NCI-H2196 treated with DMSO at 0.1 percent for 48 hours (cell line): Measurements from ENCODE around the gene TSPAN18.

Experiments
- DNase-seq: peaks from one replicate; lab custom pipeline; 2025; ENCODE audit not compliant: unreplicated experiment; lab: John Stamatoyannopoulos, UW

The TSPAN18 gene

GRCh38 chr11:44776551-44777208 is 49.9 kb downstream of the TSPAN18 start:
- no peak for DNase-seq

- DNase-seq = no peak
Observed at GRCh38 chr11:44777209-44778194, 50.7 kb downstream of the TSPAN18 start.

- no peak for DNase-seq
Observed at GRCh38 chr11:44778195-44779100, 51.7 kb downstream of the TSPAN18 start.

DNA sequence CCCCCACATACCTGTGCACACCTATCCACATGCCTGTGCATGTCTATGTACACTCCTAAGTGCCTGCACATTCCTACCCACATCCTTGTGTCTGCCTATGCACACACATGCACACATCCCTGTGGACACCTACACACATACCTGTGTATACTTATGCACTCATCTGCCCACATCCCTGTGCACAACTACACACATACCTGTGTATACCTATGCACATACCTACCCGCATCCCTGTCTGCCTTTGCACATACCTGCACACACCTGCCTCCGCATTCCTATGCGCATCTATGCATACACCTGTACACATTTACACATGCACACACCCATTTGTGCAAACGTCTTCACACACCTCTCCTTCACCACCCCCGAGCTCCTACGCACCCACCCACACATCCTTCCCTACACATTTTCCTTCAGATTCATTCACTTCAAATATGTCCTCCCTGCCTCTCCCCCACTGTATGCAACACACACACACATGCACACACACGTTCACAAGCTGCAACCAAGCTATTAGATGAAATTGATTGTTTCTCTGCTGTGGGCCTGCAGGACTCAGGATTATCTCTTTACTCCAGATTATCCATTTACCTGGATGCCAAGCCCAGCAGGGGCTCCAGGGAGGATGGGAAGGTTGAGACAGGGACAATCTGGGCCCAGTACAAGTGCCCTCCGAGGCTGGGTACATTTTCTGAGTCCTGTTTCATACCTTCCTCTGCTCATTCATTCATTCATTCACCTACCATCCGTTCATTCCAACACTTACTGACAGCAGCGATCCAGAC is 53.2 kb downstream of the TSPAN18 start:
- no peak for DNase-seq

DNA sequence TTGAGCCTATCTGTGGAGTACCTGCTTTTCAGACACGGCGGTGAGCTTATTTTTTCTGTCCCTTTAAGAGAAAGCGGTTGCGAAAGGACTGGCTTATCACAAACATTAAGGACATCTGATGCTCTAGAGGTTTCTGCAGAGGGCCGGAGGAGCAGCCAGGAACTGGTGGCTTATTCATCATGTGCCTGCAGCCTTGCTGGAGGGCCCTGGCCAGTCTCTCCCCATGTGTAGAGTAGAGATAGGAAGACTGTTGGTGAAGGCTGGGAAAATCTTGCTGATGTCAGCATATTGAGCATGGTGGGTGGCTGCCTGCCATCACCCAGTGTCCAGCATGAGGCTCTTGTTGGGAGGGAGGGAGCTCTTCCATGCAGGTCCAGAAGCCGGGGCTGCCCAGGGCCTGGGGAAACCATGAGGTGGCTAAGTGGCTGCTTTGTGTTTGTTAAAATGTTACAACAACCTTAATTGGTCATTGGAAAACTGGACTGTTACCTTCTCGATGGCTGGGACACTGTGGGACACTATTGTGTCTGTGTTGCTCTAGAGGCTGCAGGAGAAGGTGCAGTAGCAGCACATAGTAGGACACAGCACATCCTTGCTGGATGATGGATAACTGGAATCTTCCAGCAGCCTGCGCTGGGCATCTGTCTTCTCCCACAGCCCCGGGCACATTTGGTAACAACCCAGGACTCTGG is 54.3 kb downstream of the TSPAN18 start:
- no peak for DNase-seq

DNA sequence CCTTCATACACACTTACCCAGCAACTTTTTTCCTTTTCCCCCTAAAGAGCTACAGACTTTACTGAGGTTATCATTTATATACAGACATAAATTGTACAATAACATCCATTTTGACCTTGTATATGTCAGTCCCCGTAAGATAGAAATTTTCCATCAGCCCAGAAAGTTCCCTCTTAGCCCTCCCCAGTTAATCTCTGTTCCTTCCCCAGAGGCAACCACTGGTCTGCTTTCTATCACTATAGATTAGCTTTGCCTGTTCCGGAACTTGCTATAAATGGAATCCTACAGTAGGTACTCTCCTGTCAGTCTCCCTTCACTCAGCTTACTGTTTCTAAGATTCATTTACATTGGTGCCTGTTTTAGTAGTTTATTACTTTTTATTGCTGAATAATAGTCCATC is 54.9 kb downstream of the TSPAN18 start:
- no peak for DNase-seq

DNA sequence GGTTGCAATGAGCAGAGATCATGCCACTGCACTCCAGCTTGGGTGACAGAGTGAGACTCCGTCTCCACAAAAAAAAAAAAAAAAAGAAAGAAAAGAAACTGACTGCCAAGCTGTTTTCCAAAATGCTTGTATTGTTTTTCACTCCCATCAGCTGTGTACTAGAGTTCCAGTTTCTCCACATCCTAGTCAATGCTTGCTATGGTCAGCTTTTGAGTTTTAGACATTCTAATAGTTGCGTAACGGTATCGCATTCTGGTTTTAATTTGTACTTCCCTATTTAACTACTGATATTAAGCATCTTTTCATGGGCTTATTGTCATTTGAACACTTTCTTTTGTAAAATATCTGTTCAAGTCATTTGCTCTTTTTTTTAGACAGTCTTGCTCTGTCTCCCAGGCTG is 55.7 kb downstream of the TSPAN18 start:
- DNase-seq = no peak

- no peak for DNase-seq
Observed at GRCh38 chr11:44784436-44784760, 57.6 kb downstream of the TSPAN18 start.

- no peak for DNase-seq
Observed at GRCh38 chr11:44784851-44785250, 58.1 kb downstream of the TSPAN18 start.

DNA sequence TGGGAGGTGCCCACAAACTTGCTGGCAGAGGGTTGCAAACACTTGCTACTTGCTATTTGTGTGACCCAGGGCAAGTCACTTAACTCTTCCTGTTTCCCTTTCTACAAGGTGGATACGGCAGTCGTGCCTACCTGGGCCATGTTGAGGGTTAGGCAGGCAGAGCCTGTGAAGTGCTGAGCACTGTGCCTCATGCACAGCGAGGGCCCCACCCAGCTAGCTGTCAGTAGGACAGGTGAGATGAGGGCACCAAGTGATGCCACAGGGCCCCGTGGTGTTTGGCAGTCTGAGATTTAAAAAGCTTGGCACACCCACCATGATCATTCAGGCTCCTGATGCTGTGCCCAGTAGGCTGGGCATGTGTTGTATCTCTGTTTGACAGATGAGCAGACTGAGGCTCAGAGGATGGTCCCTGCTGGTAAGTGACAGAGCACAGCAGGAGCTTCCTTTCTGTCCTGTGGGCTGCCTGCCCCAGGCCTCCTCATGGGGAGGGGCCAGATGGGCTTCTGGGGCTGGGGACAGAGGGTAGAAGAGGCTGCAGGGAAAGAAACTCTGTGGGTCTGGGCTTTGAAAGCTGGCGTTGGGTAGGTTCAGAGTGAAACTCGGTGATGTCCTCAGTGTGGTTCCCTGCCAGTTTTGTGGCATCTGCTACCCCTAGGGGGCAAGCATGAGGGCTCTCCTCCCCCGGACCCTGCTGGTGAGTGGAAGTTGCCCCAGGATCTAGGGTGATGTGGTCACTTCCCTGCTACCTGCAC is 59.3 kb downstream of the TSPAN18 start:
- DNase-seq = no peak

DNA sequence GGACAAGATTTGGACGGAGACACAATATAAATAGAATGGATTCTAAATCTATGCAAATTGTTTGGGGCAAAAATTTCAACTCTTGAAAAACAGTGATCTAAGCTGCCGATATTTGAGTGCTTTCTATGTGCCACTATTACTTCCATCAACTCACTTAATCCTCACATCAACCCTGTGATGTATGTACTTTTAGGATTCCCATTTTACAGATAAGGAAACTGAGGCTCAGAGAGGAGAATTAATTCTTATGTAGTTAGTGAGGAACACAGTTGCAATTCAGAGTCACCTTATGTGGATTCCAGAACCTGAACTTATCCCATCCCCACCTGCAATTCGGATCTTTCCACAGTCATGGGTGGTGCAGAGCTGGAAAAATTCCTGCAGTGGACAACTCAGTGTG is 60.3 kb downstream of the TSPAN18 start:
- DNase-seq = no peak

GRCh38 chr11:44787981-44788380 is 61.2 kb downstream of the TSPAN18 start:
- DNase-seq = no peak

DNA sequence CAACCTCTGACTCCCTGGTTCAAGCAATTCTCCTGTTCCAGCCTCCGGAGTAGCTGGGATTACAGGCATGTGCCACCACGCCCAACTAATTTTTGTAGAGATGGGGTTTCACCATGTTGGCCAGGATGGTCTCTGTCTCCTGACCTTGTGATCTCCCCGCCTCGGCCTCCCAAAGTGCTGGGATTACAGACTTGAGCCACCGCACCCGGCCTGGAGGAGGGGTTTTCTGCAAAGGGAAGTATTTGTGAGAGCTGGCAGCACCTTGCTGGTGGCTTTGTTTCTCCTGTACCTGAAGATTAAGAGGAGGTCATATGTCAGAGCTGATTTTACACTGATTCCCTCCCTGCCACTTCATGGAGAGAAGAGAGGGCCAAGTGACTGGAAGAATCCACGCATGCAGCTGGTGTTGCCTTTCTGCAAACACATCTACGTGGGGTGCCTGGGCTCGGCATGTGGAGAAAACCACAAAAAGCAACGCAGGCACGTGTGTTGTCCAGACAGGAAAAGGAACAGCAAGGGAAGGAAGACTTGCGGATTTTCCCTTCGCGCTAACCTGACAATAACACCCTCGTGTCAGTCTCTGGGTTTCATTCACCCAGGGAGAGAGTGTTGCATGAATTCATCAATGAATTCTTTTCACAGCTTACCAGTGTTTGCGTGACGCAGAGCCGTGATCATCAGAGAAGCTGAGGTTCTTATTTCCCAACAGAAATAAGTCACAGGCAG is 61.9 kb downstream of the TSPAN18 start:
- DNase-seq = no peak

GRCh38 chr11:44789496-44789895 is 62.7 kb downstream of the TSPAN18 start:
- DNase-seq = no peak

DNA sequence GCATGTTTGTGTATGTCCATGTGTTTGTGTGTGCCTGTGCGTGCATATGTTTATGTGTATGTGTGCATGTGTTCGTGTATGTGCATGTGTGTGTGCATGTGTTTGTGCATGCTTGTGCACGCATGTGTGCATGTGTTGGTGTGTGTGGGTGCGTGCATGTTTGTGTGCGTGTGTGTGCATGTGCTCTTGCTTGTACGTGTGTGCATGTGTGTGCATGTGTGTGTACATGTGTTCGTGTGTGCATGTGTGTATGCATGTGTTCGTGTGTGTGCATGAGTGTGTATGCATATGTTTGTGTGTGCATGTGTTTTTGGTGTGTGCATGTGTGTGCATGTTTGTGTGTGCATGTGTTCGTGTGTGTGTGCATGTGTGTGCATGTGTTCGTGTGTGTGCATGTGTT is 63.4 kb downstream of the TSPAN18 start:
- no peak for DNase-seq

- no peak for DNase-seq
Observed at GRCh38 chr11:44791316-44791925, 64.7 kb downstream of the TSPAN18 start.

DNA sequence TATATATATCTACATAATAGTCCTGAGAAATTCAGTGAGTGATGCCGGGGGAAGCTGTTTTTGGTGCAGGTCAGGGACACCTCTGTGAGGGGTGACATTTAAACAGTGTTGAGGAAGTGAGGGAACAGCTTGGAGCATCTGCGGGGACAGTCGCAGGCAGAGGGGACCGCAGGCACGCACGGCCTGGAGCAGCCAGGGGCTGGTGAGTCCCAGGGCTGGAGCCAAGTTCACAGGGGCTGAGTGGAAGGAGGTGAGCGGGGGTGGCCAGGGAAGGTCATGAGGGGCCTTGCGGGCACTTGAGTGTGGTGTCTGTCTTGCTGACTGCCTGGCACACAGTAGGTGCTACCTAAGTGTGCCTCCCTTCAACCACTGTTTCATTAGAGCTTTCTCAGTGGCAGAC is 65.4 kb downstream of the TSPAN18 start:
- no peak for DNase-seq

DNA sequence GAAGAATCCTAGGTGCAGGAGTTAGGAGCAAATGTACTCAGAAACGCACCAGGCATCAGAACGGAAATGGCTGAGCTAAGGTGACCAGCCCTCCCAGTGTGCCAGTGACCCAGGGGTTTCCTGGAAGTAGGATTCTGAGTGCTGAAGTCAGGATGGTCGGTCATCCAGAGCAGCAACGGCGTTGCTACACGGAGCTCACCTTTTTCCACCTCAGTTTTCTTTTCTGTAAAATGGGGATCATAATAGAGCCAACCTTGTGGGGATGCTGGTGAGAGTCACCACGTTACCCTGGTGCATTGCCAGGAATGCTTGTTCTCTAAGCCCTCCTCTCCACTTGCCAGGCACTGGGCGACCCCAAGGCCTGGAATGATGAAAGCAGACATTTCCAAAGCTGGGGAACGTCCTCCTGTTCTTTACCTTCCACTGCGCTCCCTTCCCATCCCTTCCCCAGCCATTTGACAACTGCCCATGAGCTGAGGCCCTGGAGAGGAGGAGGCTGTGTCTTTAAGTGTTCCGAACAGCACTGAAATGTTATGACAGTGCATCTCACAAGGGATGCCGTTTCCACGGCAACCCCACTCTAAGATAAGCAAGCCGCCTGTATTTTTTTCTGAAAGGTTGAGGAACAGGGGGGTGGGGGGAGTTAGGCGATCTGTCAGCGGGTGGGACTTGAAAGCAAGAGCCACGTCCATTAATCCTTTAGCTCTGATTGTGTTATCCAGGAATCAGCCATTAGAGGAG is 66.8 kb downstream of the TSPAN18 start:
- no peak for DNase-seq
